ENCODE measurements around the gene ITIH5. TPM values are rescaled to one million over a fixed set of nuclear protein-coding genes. Genes with fewer than 3 reads are reported as not detected.

ITIH5 gene
- total RNA-seq, 2 experiments from 2014 or later: not detected

- POLR2A ChIA-PET: no interaction called here
- Histone ChIP-seq H3K9me2 (ENCODE audit: insufficient read depth, low read length) (no peaks in the 10 kb centered on the region), H2AFZ (ENCODE audit: low read length) (no peak overlapping the region), H4K20me1 (ENCODE audit: insufficient read depth, low read length) (no peaks in the 10 kb centered on the region), H3K4me2 (ENCODE audit: low read length) (no peak overlapping the region), H3K79me2 (ENCODE audit: insufficient read depth, low read depth, low read length) (no peaks in the 10 kb centered on the region), H3K36me3 (ENCODE audit: insufficient read depth, low read length) (no peaks in the 10 kb centered on the region), H3K4me1 (ENCODE audit: insufficient read depth, low read length, poor library complexity, severe bottlenecking) (no peaks in the 10 kb centered on the region), H3K9me3 (ENCODE audit: low read length) (no peaks in the 10 kb centered on the region), H3K27ac (ENCODE audit: low read depth, low read length, poor library complexity, severe bottlenecking) (no peak overlapping the region), H3K4me3 (ENCODE audit: low read depth, low read length, poor library complexity, severe bottlenecking) (no peak overlapping the region)
- intact Hi-C loops (cut with micrococcal nuclease; ENCODE audit: unreplicated experiment): no loop called here
- CTCF ChIA-PET (ENCODE audit: unreplicated experiment): no interaction called here
- no peak for DNase-seq (ENCODE audit: low spot score)
- no TSS peak for BruUV-seq (replicated peaks)
- TF ChIP-seq CTCF (conservative IDR thresholded peaks at IDR 0.05; ENCODE audit: low read length): no peak
- no peak for TF ChIP-seq EZH2phosphoT487 (IDR thresholded peaks at IDR 0.05; ENCODE audit: borderline replicate concordance, low read depth, low read length)
These were observed 57.2 kb downstream of the ITIH5 start for GRCh38 chr10:7609556-7609955.

- no peaks in the 10 kb centered on the region for H3K36me3 ChIP-seq (ENCODE audit: insufficient read depth, low read length)
- H4K20me1 ChIP-seq (ENCODE audit: insufficient read depth, low read length): no peaks in the 10 kb centered on the region
- intact Hi-C loops (cut with micrococcal nuclease; ENCODE audit: unreplicated experiment): no loop called here
- H3K9me3 ChIP-seq (ENCODE audit: low read length): no peaks in the 10 kb centered on the region
- BruUV-seq (replicated peaks): no TSS peak
- no peaks in the 10 kb centered on the region for H3K9me2 ChIP-seq (ENCODE audit: insufficient read depth, low read length)
- no peaks in the 10 kb centered on the region for H3K79me2 ChIP-seq (ENCODE audit: insufficient read depth, low read depth, low read length)
- H3K27ac ChIP-seq (ENCODE audit: low read depth, low read length, poor library complexity, severe bottlenecking): no peak overlapping the region
- ChIA-PET POLR2A (interaction anchor here (0.6 to 1.0 kb wide), 2 partner anchors 34 to 543 kb away, joined by 3 read pairs; no protein-coding TSS in a partner anchor), CTCF (ENCODE audit: unreplicated experiment) (no interaction called here)
- H2AFZ ChIP-seq (ENCODE audit: low read length): no peak overlapping the region
- H3K4me1 ChIP-seq (ENCODE audit: insufficient read depth, low read length, poor library complexity, severe bottlenecking): no peaks in the 10 kb centered on the region
- no peak for DNase-seq (ENCODE audit: low spot score)
- no peak overlapping the region for H3K4me3 ChIP-seq (ENCODE audit: low read depth, low read length, poor library complexity, severe bottlenecking)
- TF ChIP-seq EZH2phosphoT487 (IDR thresholded peaks at IDR 0.05; ENCODE audit: borderline replicate concordance, low read depth, low read length) (no peak), CTCF (conservative IDR thresholded peaks at IDR 0.05; ENCODE audit: low read length) (no peak)
- H3K4me2 ChIP-seq (ENCODE audit: low read length): no peak overlapping the region
These were observed 58.8 kb downstream of the ITIH5 start for GRCh38 chr10:7608001-7608400.

- Histone ChIP-seq H3K9me2 (ENCODE audit: insufficient read depth, low read length) (no peaks in the 10 kb centered on the region), H3K27ac (ENCODE audit: low read depth, low read length, poor library complexity, severe bottlenecking) (no peak overlapping the region), H2AFZ (ENCODE audit: low read length) (no peak overlapping the region), H4K20me1 (ENCODE audit: insufficient read depth, low read length) (no peaks in the 10 kb centered on the region), H3K4me1 (ENCODE audit: insufficient read depth, low read length, poor library complexity, severe bottlenecking) (no peaks in the 10 kb centered on the region), H3K79me2 (ENCODE audit: insufficient read depth, low read depth, low read length) (no peaks in the 10 kb centered on the region), H3K4me3 (ENCODE audit: low read depth, low read length, poor library complexity, severe bottlenecking) (no peak overlapping the region), H3K9me3 (ENCODE audit: low read length) (no peaks in the 10 kb centered on the region), H3K4me2 (ENCODE audit: low read length) (no peak overlapping the region), H3K36me3 (ENCODE audit: insufficient read depth, low read length) (no peaks in the 10 kb centered on the region)
- TF ChIP-seq EZH2phosphoT487 (IDR thresholded peaks at IDR 0.05; ENCODE audit: borderline replicate concordance, low read depth, low read length): no peak
- TF ChIP-seq CTCF (conservative IDR thresholded peaks at IDR 0.05; ENCODE audit: low read length): no peak
- POLR2A ChIA-PET: interaction anchor here (0.6 to 1.0 kb wide), 2 partner anchors 33 to 495 kb away, joined by 3 read pairs; no protein-coding TSS in a partner anchor
- intact Hi-C loops (cut with micrococcal nuclease; ENCODE audit: unreplicated experiment): no loop called here
- CTCF ChIA-PET (ENCODE audit: unreplicated experiment): no interaction called here
- no peak for DNase-seq (ENCODE audit: low spot score)
- BruUV-seq (replicated peaks): no TSS peak
These were observed 59.8 kb downstream of the ITIH5 start for GRCh38 chr10:7606951-7607404.

Data from OCI-LY7 (cell line).